ENCODE results near the gene EIF4E2.

Gene EIF4E2

DNA sequence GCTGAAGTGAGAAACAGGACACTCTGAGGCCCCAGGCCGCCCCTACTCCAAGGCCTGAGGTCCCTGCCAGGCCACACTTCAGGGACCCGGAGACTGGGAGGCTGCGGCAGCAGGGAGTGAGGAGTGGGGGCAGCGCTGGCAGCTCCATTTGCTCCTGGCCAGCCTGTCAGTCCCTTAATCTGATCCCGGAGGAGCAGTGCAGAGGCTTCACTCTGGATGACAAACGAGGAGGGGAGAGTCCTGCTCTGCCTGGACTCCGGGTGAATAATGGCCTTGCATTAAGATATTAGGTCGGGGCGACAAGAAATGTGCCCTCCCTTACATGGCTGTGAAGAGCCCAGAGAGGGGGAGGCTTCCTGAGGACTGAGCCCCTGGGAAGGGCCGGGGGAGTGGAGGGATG, 44.6 kb upstream of the EIF4E2 start (continued):
- no peak for TF ChIP-seq TCF4 (CRISPR knock-in tag; IDR thresholded peaks at IDR 0.05; ENCODE audit: borderline replicate concordance)
- TF ChIP-seq, protein P1, sequence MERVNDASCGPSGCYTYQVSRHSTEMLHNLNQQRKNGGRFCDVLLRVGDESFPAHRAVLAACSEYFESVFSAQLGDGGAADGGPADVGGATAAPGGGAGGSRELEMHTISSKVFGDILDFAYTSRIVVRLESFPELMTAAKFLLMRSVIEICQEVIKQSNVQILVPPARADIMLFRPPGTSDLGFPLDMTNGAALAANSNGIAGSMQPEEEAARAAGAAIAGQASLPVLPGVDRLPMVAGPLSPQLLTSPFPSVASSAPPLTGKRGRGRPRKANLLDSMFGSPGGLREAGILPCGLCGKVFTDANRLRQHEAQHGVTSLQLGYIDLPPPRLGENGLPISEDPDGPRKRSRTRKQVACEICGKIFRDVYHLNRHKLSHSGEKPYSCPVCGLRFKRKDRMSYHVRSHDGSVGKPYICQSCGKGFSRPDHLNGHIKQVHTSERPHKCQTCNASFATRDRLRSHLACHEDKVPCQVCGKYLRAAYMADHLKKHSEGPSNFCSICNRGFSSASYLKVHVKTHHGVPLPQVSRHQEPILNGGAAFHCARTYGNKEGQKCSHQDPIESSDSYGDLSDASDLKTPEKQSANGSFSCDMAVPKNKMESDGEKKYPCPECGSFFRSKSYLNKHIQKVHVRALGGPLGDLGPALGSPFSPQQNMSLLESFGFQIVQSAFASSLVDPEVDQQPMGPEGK (CRISPR knock-in tag; IDR thresholded peaks at IDR 0.05; ENCODE audit: borderline replicate concordance), result no peak
- no peak for TF ChIP-seq TOX (CRISPR knock-in tag; IDR thresholded peaks at IDR 0.05; ENCODE audit: borderline replicate concordance)
- TF ChIP-seq ZFP30 (CRISPR knock-in tag; IDR thresholded peaks at IDR 0.05), result no peak
- TF ChIP-seq ZNF565 (CRISPR knock-in tag; conservative IDR thresholded peaks at IDR 0.05; ENCODE audit: low read depth), result no peak
- TF ChIP-seq RARB (CRISPR knock-in tag; IDR thresholded peaks at IDR 0.05), result no peak

DNA sequence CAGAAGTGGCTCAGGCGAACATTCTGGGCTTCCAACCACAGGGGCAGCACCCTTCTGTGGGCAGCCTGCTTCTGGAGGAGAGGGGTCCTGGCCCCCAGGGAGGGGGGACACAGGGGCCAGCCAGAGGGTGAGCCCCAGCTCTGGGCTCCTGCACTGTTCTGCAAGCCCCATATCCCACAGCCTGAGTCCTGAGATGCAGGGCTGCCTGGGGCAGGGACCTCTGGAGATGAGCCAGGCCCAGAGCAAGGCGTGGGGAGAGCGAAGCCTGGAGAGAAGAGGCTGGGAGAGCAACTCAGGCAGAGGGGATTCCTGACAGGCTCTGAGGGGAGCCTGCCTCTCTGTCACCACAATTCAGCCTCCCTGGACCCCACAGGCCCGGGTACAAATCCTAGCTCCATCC, 43.8 kb upstream of the EIF4E2 start:
- no peak; the same call in 2 of the 3 replicates for ATAC-seq
- no peak for TF ChIP-seq RARB (CRISPR knock-in tag; IDR thresholded peaks at IDR 0.05)
- TF ChIP-seq ZNF565 (CRISPR knock-in tag; conservative IDR thresholded peaks at IDR 0.05; ENCODE audit: low read depth), result no peak
- TF ChIP-seq GLIS3 (CRISPR knock-in tag; IDR thresholded peaks at IDR 0.05), result no peak
- TF ChIP-seq, protein P1 (CRISPR knock-in tag; IDR thresholded peaks at IDR 0.05; ENCODE audit: borderline replicate concordance), result no peak
- TF ChIP-seq ISL1 (CRISPR knock-in tag; IDR thresholded peaks at IDR 0.05), result no peak
- no peak for TF ChIP-seq ESRRG (CRISPR knock-in tag; IDR thresholded peaks at IDR 0.05)
- TF ChIP-seq ARNTL (CRISPR knock-in tag; IDR thresholded peaks at IDR 0.05; ENCODE audit: borderline replicate concordance, low read depth), result no peak
- TF ChIP-seq, protein P2, sequence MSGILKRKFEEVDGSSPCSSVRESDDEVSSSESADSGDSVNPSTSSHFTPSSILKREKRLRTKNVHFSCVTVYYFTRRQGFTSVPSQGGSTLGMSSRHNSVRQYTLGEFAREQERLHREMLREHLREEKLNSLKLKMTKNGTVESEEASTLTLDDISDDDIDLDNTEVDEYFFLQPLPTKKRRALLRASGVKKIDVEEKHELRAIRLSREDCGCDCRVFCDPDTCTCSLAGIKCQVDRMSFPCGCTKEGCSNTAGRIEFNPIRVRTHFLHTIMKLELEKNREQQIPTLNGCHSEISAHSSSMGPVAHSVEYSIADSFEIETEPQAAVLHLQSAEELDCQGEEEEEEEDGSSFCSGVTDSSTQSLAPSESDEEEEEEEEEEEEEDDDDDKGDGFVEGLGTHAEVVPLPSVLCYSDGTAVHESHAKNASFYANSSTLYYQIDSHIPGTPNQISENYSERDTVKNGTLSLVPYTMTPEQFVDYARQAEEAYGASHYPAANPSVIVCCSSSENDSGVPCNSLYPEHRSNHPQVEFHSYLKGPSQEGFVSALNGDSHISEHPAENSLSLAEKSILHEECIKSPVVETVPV (CRISPR knock-in tag; IDR thresholded peaks at IDR 0.05), result no peak
- TF ChIP-seq, protein P3, sequence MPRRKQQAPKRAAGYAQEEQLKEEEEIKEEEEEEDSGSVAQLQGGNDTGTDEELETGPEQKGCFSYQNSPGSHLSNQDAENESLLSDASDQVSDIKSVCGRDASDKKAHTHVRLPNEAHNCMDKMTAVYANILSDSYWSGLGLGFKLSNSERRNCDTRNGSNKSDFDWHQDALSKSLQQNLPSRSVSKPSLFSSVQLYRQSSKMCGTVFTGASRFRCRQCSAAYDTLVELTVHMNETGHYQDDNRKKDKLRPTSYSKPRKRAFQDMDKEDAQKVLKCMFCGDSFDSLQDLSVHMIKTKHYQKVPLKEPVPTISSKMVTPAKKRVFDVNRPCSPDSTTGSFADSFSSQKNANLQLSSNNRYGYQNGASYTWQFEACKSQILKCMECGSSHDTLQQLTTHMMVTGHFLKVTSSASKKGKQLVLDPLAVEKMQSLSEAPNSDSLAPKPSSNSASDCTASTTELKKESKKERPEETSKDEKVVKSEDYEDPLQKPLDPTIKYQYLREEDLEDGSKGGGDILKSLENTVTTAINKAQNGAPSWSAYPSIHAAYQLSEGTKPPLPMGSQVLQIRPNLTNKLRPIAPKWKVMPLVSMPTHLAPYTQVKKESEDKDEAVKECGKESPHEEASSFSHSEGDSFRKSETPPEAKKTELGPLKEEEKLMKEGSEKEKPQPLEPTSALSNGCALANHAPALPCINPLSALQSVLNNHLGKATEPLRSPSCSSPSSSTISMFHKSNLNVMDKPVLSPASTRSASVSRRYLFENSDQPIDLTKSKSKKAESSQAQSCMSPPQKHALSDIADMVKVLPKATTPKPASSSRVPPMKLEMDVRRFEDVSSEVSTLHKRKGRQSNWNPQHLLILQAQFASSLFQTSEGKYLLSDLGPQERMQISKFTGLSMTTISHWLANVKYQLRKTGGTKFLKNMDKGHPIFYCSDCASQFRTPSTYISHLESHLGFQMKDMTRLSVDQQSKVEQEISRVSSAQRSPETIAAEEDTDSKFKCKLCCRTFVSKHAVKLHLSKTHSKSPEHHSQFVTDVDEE (CRISPR knock-in tag; IDR thresholded peaks at IDR 0.05), result no peak
- TF ChIP-seq PPARA (CRISPR knock-in tag; IDR thresholded peaks at IDR 0.05; ENCODE audit: borderline replicate concordance), result no peak
- TF ChIP-seq ZFP30 (CRISPR knock-in tag; IDR thresholded peaks at IDR 0.05), result no peak
- TF ChIP-seq, protein P4, sequence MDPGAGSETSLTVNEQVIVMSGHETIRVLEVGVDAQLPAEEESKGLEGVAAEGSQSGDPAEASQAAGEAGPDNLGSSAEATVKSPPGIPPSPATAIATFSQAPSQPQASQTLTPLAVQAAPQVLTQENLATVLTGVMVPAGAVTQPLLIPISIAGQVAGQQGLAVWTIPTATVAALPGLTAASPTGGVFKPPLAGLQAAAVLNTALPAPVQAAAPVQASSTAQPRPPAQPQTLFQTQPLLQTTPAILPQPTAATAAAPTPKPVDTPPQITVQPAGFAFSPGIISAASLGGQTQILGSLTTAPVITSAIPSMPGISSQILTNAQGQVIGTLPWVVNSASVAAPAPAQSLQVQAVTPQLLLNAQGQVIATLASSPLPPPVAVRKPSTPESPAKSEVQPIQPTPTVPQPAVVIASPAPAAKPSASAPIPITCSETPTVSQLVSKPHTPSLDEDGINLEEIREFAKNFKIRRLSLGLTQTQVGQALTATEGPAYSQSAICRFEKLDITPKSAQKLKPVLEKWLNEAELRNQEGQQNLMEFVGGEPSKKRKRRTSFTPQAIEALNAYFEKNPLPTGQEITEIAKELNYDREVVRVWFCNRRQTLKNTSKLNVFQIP (CRISPR knock-in tag; IDR thresholded peaks at IDR 0.05; ENCODE audit: borderline replicate concordance, low read depth), result no peak
- no peak for TF ChIP-seq TOX (CRISPR knock-in tag; IDR thresholded peaks at IDR 0.05; ENCODE audit: borderline replicate concordance)
- no peak for TF ChIP-seq ZNF70 (CRISPR knock-in tag; IDR thresholded peaks at IDR 0.05)
- no peak for TF ChIP-seq TCF4 (CRISPR knock-in tag; IDR thresholded peaks at IDR 0.05; ENCODE audit: borderline replicate concordance)

DNA sequence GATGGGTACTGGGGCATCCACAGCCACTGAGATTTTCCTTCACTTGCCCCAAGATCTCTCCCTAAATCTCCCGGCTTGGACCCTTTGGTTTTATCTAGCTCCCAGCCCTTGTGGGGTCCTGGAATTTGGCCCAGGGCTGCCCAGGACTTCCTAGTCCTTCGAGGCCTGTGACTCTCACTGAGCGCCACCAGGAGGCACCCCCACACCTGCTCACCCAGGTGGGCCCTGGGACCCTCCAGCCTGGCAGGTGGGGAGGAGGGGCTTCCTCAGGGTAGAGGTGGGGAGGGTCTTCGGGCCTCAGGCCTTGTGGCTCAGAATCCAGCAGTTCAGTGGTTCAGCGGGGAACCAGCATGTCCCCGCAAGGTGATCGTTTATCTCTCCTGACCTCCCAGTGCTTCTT, 42.2 kb upstream of the EIF4E2 start:
- no peak for ATAC-seq
- TF ChIP-seq ZNF8 (CRISPR knock-in tag; IDR thresholded peaks at IDR 0.05) (no peak), ESRRG (CRISPR knock-in tag; IDR thresholded peaks at IDR 0.05) (no peak)

DNA sequence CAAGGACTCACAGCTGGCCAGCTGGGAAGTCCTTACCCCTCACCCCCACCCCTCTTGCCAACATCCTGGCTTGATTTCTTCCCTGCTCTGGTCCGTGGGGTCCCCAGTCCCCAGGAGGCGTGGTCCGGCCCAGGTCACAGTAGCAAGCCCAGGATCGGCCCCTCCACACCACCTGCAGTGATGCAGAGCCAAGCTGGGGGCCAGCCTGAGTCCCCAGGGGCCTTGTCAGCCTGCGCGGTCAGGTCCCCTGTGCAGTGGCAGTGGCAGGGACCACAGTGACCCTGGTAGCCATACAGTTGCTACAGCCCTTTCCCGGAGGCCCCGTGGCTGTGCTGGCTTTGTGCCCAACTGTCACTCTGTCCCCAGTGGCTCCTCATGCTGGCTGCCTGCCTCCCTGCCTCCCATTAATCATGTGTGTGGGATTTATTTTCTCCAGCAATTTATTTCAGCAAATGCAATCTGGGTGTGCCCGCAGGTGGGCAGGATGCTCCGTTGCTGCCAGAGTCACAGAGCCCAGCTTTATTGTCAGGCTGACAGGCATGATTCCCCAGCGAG, 39.1 kb upstream of the EIF4E2 start:
- no peak for ATAC-seq
- TF ChIP-seq ISL1 (CRISPR knock-in tag; IDR thresholded peaks at IDR 0.05) (no peak), BACH2 (CRISPR knock-in tag; IDR thresholded peaks at IDR 0.05; ENCODE audit: borderline replicate concordance) (no peak), ZFP3 (CRISPR knock-in tag; IDR thresholded peaks at IDR 0.05) (no peak), RARB (CRISPR knock-in tag; IDR thresholded peaks at IDR 0.05) (no peak), CSDC2 (CRISPR knock-in tag; IDR thresholded peaks at IDR 0.05) (no peak), ZNF565 (CRISPR knock-in tag; conservative IDR thresholded peaks at IDR 0.05; ENCODE audit: low read depth) (no peak), ESRRG (CRISPR knock-in tag; IDR thresholded peaks at IDR 0.05) (no peak), PPARA (CRISPR knock-in tag; IDR thresholded peaks at IDR 0.05; ENCODE audit: borderline replicate concordance) (no peak), SNAI2 (CRISPR knock-in tag; IDR thresholded peaks at IDR 0.05) (no peak), ZNF8 (CRISPR knock-in tag; IDR thresholded peaks at IDR 0.05) (no peak)
- TF ChIP-seq, protein P2 (CRISPR knock-in tag; IDR thresholded peaks at IDR 0.05), result no peak
- TF ChIP-seq, protein P4 (CRISPR knock-in tag; IDR thresholded peaks at IDR 0.05; ENCODE audit: borderline replicate concordance, low read depth), result no peak
